ENCODE measurements around the gene KDM7A.

DNA sequence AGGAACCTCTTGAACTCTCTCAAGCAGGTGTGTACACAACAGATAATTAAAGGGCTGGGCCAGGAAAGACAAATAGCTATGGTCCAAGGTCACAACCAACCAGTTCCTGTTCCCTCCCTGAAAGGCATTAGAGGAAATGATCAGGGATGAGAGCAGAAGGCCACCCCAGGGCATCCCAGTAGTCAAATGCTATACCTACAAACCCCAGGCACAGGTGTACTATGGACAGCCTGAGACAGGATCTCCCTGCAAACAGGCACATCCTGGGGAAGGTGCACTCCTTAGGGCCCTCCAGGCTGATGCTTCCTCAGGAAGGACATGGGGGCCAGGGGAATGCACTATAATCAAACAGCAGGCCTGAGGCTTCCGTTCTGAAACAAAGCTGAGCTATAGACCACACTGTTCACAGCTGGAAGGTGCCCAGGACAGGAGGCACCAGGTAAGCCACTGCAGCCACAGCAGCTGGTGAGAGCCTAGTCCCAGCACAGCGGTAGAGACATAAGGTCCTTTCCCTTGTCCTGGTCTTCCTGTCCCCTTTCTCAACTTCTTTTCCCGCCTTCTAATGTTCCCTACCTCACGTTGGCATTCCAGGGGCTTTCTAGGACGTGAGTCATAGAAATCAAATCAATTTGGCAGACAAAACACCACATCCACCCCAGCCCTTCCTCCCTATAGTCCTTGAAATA is 127.3 kb downstream of the KDM7A start:
- TF ChIP-seq, protein P1, sequence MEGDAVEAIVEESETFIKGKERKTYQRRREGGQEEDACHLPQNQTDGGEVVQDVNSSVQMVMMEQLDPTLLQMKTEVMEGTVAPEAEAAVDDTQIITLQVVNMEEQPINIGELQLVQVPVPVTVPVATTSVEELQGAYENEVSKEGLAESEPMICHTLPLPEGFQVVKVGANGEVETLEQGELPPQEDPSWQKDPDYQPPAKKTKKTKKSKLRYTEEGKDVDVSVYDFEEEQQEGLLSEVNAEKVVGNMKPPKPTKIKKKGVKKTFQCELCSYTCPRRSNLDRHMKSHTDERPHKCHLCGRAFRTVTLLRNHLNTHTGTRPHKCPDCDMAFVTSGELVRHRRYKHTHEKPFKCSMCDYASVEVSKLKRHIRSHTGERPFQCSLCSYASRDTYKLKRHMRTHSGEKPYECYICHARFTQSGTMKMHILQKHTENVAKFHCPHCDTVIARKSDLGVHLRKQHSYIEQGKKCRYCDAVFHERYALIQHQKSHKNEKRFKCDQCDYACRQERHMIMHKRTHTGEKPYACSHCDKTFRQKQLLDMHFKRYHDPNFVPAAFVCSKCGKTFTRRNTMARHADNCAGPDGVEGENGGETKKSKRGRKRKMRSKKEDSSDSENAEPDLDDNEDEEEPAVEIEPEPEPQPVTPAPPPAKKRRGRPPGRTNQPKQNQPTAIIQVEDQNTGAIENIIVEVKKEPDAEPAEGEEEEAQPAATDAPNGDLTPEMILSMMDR (IDR thresholded peaks at IDR 0.05; ENCODE audit: insufficient read depth, low read length): no peak
- TF ChIP-seq, protein P2, sequence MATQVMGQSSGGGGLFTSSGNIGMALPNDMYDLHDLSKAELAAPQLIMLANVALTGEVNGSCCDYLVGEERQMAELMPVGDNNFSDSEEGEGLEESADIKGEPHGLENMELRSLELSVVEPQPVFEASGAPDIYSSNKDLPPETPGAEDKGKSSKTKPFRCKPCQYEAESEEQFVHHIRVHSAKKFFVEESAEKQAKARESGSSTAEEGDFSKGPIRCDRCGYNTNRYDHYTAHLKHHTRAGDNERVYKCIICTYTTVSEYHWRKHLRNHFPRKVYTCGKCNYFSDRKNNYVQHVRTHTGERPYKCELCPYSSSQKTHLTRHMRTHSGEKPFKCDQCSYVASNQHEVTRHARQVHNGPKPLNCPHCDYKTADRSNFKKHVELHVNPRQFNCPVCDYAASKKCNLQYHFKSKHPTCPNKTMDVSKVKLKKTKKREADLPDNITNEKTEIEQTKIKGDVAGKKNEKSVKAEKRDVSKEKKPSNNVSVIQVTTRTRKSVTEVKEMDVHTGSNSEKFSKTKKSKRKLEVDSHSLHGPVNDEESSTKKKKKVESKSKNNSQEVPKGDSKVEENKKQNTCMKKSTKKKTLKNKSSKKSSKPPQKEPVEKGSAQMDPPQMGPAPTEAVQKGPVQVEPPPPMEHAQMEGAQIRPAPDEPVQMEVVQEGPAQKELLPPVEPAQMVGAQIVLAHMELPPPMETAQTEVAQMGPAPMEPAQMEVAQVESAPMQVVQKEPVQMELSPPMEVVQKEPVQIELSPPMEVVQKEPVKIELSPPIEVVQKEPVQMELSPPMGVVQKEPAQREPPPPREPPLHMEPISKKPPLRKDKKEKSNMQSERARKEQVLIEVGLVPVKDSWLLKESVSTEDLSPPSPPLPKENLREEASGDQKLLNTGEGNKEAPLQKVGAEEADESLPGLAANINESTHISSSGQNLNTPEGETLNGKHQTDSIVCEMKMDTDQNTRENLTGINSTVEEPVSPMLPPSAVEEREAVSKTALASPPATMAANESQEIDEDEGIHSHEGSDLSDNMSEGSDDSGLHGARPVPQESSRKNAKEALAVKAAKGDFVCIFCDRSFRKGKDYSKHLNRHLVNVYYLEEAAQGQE (IDR thresholded peaks at IDR 0.05; ENCODE audit: insufficient replicate concordance, low read depth): no peak
- TF ChIP-seq POLR2AphosphoS5 (IDR thresholded peaks at IDR 0.05; ENCODE audit: low read depth) (no peak), GABPA (IDR thresholded peaks at IDR 0.05; ENCODE audit: low read depth) (no peak)
